Panc1 (cell line): ENCODE results near the gene GLT8D1.

Source experiments
- CTCF ChIP-seq: fragments of 450-650 bp; IDR thresholded peaks from 2 replicates; pipeline ENCODE4 v1.5.1; 2017; ENCODE audit warnings: mild to moderate bottlenecking
- POLR2AphosphoS5 ChIP-seq: IDR thresholded peaks from 2 replicates; pipeline ENCODE4 v1.6.1; 2012; ENCODE audit warnings: mild to moderate bottlenecking, low read depth, low read length, moderate library complexity

GRCh38 chr3:52688266-52688665 is 17.3 kb downstream of the GLT8D1 start:
- TF ChIP-seq CTCF (no peak), POLR2AphosphoS5 (no peak)
